Stomach (tissue), 19 donors: Measurements from ENCODE around the gene MPP1. TPM values are rescaled to one million over a fixed set of nuclear protein-coding genes. Genes with fewer than 3 reads are reported as not detected.
A peak's percentile ranks its signal among the peaks of the same experiment; 100 is the strongest.

Source experiments
- DNase-seq, 2 donors: peaks; one replicate each; pipeline versions ENCODE4 v3.0.0 to v3.0.0-alpha.2; 2013 to 2019
- H3K27ac ChIP-seq, 5 donors: fragments of 200-600 bp in 4 of 5; sonication (generic) in 4 of 5; one replicate each; pipeline ENCODE4 v1.5.1; 2013 to 2019; ENCODE audit warnings: mild to moderate bottlenecking in 1 of 5, moderate library complexity in 1 of 5
- H3K27me3 ChIP-seq, 3 donors: fragments of 200-600 bp; sonication (generic); one replicate each; pipeline ENCODE4 v1.5.1; 2017 to 2019; ENCODE audit warnings: mixed run types in 1 of 3
- H3K36me3 ChIP-seq, 4 donors: fragments of 200-600 bp; sonication (generic); 1 replicate in 3 of 4; 2 replicates in 1 of 4; pipeline ENCODE4 v1.5.1; 2016 to 2019
- H3K4me1 ChIP-seq, 4 donors: fragments of 200-600 bp; sonication (generic); one replicate each; pipeline ENCODE4 v1.5.1; 2016 to 2019
- H3K4me3 ChIP-seq, 4 donors: fragments of 200-600 bp; sonication (generic) in 3 of 4; one replicate each; pipeline ENCODE4 v1.5.1; 2016 to 2019; ENCODE audit warnings: mild to moderate bottlenecking in 1 of 4
- H3K9me3 ChIP-seq, 4 donors: fragments of 200-600 bp; sonication (generic); one replicate each; pipeline ENCODE4 v1.5.1; 2016 to 2019
- CTCF ChIP-seq, 7 experiments: fragments of 450-650 bp in 4 of 7; fragments of 200-600 bp in 3 of 7; sonication (generic) in 3 of 7; IDR thresholded peaks; one replicate each; pipeline ENCODE4 v1.5.1; 2016 to 2019; ENCODE audit warnings: antibody characterized with exemption in 7 of 7, control low read depth in 2 of 7, mild to moderate bottlenecking in 1 of 7
- EP300 ChIP-seq: sonication (generic); formaldehyde crosslinking; IDR thresholded peaks from one replicate; pipeline ENCODE4 v1.6.1; 2017; ENCODE audit warnings: antibody characterized with exemption
- POLR2A ChIP-seq, 4 donors: fragments of 450-650 bp; IDR thresholded peaks; one replicate each; pipeline ENCODE4 v1.6.1; 2016; ENCODE audit warnings: antibody characterized with exemption in 4 of 4, control low read depth in 2 of 4, mild to moderate bottlenecking in 1 of 4, moderate library complexity in 1 of 4
- POLR2AphosphoS5 ChIP-seq, 3 donors: sonication (generic); formaldehyde crosslinking; IDR thresholded peaks; one replicate each; pipeline ENCODE4 v1.6.1; 2016; ENCODE audit warnings: antibody characterized with exemption in 3 of 3
- WGBS, 5 donors: extraction: QIAGEN DNeasy Blood & Tissue Kit in 3 of 5; methylation state at CpG; one replicate each; pipeline versions ENCODE4 v1.1.5 to v1.1.7; 2013 to 2018; 5-methylcytosine and 5-hydroxymethylcytosine counted together
- intact Hi-C: fragments of 100-400 bp; cut with DNase I; formaldehyde crosslinking; loops from one replicate; pipeline ENCODE4 v1.15.1; 2023; ENCODE audit warnings: low total_unique reads
- long read RNA-seq, 10 donors: transcript quantifications; one replicate each; lab custom pipeline, GENCODE V29; 2026
- polyA plus RNA-seq, 3 donors: library from polyadenylated mRNA; stranded (reverse); fragments of 200-250 nt; gene quantifications; one replicate each; pipeline ENCODE4 v1.2.3, GENCODE V29; 2013
- total RNA-seq, 5 donors: library from RNA; depleted of rRNA; stranded (reverse); fragments of >200 nt; gene quantifications; one replicate each; pipeline versions ENCODE4 v1.1.0 to v1.2.3, GENCODE V29; 2014 to 2016
- donor health status: healthy with polysubstance abuse.
- donor health status: Bipolar disorder and iron deficiency.
- donor health status: healthy.

Gene MPP1
- total RNA-seq (10 to 100 TPM in 2 of 5 donors, 1 to 10 TPM in 3; 3.5 to 26.4 (median 9.3) TPM), polyA plus RNA-seq (10 to 100 TPM in 1 of 3 donors, 1 to 10 TPM in 2; 9.0 to 12.8 (median 9.0) TPM)
- long read RNA-seq, donor 1, partial matches to known transcripts, result 6 of 10 reads
- long read RNA-seq, donor 1, other reads (novel, unspliced or antisense), result 0 of 10 reads
- long read RNA-seq, donor 2, partial matches to known transcripts, result 0 of 5 reads
- long read RNA-seq, donor 2, other reads (novel, unspliced or antisense), result 0 of 5 reads
- long read RNA-seq, donor 3, partial matches to known transcripts, result 0 of 2 reads
- long read RNA-seq, donor 3, other reads (novel, unspliced or antisense), result 0 of 2 reads
- long read RNA-seq, donor 4, partial matches to known transcripts, result 0 of 1 reads
- long read RNA-seq, donor 4, other reads (novel, unspliced or antisense), result 0 of 1 reads
- long read RNA-seq, donor 5, transcript MPP1-202 (12 exons, 2,042 nt), result major isoform, 6 of 6 reads
- long read RNA-seq, donor 5, partial matches to known transcripts, result 0 of 6 reads
- long read RNA-seq, donor 5, other reads (novel, unspliced or antisense), result 0 of 6 reads
- long read RNA-seq, donor 6, partial matches to known transcripts, result 6 of 8 reads
- long read RNA-seq, donor 6, other reads (novel, unspliced or antisense), result 0 of 8 reads
- long read RNA-seq, donor 7, partial matches to known transcripts, result 0 of 5 reads
- long read RNA-seq, donor 7, other reads (novel, unspliced or antisense), result 0 of 5 reads
- long read RNA-seq, donor 8, partial matches to known transcripts, result 0 of 2 reads
- long read RNA-seq, donor 8, other reads (novel, unspliced or antisense), result 0 of 2 reads
- long read RNA-seq, donor 9, partial matches to known transcripts, result 0 of 4 reads
- long read RNA-seq, donor 9, other reads (novel, unspliced or antisense), result 0 of 4 reads
- long read RNA-seq, donor 10, partial matches to known transcripts, result 0 of 1 reads
- long read RNA-seq, donor 10, other reads (novel, unspliced or antisense), result 0 of 1 reads

- Histone ChIP-seq H3K4me3 (peak within 1 kb of the TSS; percentile 54 to 67 (median 63)), H3K4me1 (peaks cover 2 to 24% (median 8%) of the 10 kb centered on the region in 4 donors), H3K36me3 (no peaks in the 10 kb centered on the region), H3K27me3 (peaks cover 0 to 9% (median 0%) of the 10 kb centered on the region in 3 donors), H3K9me3 (peaks cover 0 to 11% (median 4%) of the 10 kb centered on the region in 4 donors), H3K27ac (peak within 1 kb of the TSS in 4 of 5 donors; percentile 61 to 80 (median 71))
- DNase-seq, result peak; percentile 79 to 92
- TF ChIP-seq POLR2AphosphoS5 (IDR thresholded peaks at IDR 0.05), result peak in 1 of 3 donors; percentile 26
- TF ChIP-seq EP300, result no peak
- 0 to 41% (median 5%) methylated on average over 9 to 64 of the region's 65 CpGs for WGBS, 5 donors
- intact Hi-C loops, result no loop called here
Measured at GRCh38 chrX:154804957-154805695, at the start of gene MPP1. MPP1 (minus strand) TSS chrX:154805485; CDS start chrX:154805373, 112 bp downstream.

- Histone ChIP-seq H3K4me3 (no peak overlapping the region), H3K4me1 (no peaks in the 10 kb centered on the region), H3K9me3 (peaks cover 0 to 8% (median 0%) of the 10 kb centered on the region in 4 donors), H3K27me3 (no peaks in the 10 kb centered on the region), H3K36me3 (peaks cover 0 to 4% (median 0%) of the 10 kb centered on the region in 4 donors), H3K27ac (no peak overlapping the region)
- TF ChIP-seq POLR2AphosphoS5 (IDR thresholded peaks at IDR 0.05), result no peak
- no peak for TF ChIP-seq POLR2A (IDR thresholded peaks at IDR 0.05)
- no peak for TF ChIP-seq CTCF (IDR thresholded peaks at IDR 0.05)
- TF ChIP-seq EP300, result no peak
- 86 to 100% (median 92%) methylated on average over 1 of the region's 1 CpG for WGBS, 5 donors
- intact Hi-C loops, result no loop called here
- no peak for DNase-seq
Measured at GRCh38 chrX:154850957-154851611, 45.8 kb upstream of the MPP1 start.

GRCh38 chrX:154840856-154841255 is 35.6 kb upstream of the MPP1 start:
- TF ChIP-seq CTCF (IDR thresholded peaks at IDR 0.05), result peak in 2 of 7 experiments; percentile 39 to 40
- TF ChIP-seq POLR2A (IDR thresholded peaks at IDR 0.05), result no peak
- H3K4me1 ChIP-seq, result no peaks in the 10 kb centered on the region
- H3K4me3 ChIP-seq, result no peak overlapping the region
- DNase-seq, result peak in 1 of 2 donors; percentile 55
- intact Hi-C loops, result no loop called here
- no peak overlapping the region for H3K27ac ChIP-seq
- H3K36me3 ChIP-seq, result no peaks in the 10 kb centered on the region
- 91 to 94% (median 94%) methylated on average over 2 of the region's 2 CpGs for WGBS, 5 donors
- H3K27me3 ChIP-seq, result no peaks in the 10 kb centered on the region
- no peaks in the 10 kb centered on the region for H3K9me3 ChIP-seq

- Histone ChIP-seq H3K4me3 (no peak overlapping the region), H3K27ac (no peak overlapping the region), H3K4me1 (no peaks in the 10 kb centered on the region), H3K27me3 (no peaks in the 10 kb centered on the region), H3K9me3 (no peaks in the 10 kb centered on the region), H3K36me3 (no peaks in the 10 kb centered on the region)
- 61 to 81% (median 75%) methylated on average over 1 of the region's 1 CpG for WGBS, 5 donors
- no peak for DNase-seq
- intact Hi-C loops, result no loop called here
- no peak for TF ChIP-seq POLR2A (IDR thresholded peaks at IDR 0.05)
- no peak for TF ChIP-seq CTCF (IDR thresholded peaks at IDR 0.05)
- TF ChIP-seq EP300, result no peak
- TF ChIP-seq POLR2AphosphoS5 (IDR thresholded peaks at IDR 0.05), result no peak
Measured at GRCh38 chrX:154836163-154836562, 30.9 kb upstream of the MPP1 start.
